Jurkat, Clone E6-1 (cell line): ENCODE results near the gene TPI1.

ENCODE experiments used
- DNase-seq: peaks from one replicate; pipeline ENCODE4 v3.0.0-alpha.2; 2011; ENCODE audit warnings: low read depth, low spot score
- H3K4me3 ChIP-seq: 2 replicates; pipeline ENCODE4 v1.5.1; 2011; ENCODE audit warnings: mild to moderate bottlenecking, low read length, control low read depth, moderate library complexity

Gene TPI1

DNA sequence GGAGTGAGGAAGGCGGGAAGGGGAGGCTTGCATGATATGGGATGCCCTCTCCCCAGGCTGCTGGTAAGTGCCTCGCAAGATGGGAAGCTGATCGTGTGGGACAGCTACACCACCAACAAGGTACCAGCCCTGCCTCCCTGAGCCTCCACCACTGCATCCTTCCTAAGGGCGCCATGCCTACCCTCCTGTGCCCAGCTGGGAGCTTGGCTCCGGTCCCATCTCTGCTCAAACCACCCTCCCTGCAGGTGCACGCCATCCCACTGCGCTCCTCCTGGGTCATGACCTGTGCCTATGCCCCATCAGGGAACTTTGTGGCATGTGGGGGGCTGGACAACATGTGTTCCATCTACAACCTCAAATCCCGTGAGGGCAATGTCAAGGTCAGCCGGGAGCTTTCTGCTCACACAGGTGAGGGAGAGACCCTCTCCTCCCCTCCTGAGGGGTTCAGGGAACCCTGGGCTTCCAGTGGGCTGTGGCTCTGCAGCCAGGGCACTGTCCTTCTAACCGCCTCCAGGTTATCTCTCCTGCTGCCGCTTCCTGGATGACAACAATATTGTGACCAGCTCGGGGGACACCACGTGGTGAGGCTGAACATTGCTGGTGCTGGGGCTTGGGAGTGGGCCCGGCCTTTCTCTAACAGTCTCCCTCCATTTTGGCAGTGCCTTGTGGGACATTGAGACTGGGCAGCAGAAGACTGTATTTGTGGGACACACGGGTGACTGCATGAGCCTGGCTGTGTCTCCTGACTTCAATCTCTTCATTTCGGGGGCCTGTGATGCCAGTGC, 24.0 kb upstream of the TPI1 start:
- no peak for DNase-seq

GRCh38 chr12:6845395-6845794, 21.9 kb upstream of the TPI1 start:
- no peak for DNase-seq
- H3K4me3 ChIP-seq, result no peak overlapping the region

More for the DNA sequence above, 24.0 kb upstream of the TPI1 start:
- no peak overlapping the region for H3K4me3 ChIP-seq

GRCh38 chr12:6846316-6846869, 20.9 kb upstream of the TPI1 start:
- H3K4me3 ChIP-seq, result no peak overlapping the region
- DNase-seq, result no peak

DNA sequence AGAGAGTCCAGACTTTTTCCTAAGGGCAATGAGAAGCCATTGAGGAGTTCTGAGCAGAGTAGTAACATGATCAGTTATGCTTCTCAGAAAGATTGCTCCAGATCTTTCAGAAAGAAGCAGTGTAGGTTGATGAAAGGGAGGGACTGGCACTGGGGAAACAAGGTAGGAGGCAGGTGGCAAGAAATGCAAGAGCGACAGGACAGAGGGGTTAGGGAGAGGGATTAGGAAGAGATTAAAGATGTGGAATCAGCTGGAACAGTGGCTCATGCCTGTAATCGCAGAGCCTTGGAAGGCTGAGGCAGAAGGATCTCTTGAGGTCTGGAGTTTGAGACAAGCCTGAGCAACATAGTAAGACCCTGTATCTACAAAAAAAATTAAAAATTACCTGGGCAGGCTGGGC, 19.7 kb upstream of the TPI1 start:
- H3K4me3 ChIP-seq, result no peak overlapping the region
- no peak for DNase-seq

GRCh38 chr12:6849427-6849826, 17.9 kb upstream of the TPI1 start:
- no peak overlapping the region for H3K4me3 ChIP-seq

GRCh38 chr12:6849976-6850560, 17.3 kb upstream of the TPI1 start:
- DNase-seq, result no peak
- peak overlapping the region; percentile 92 for H3K4me3 ChIP-seq

More at GRCh38 chr12:6849427-6849826, 17.9 kb upstream of the TPI1 start:
- no peak for DNase-seq

- H3K4me3 ChIP-seq, result peak overlapping the region; percentile 92
- no peak for DNase-seq
Measured at GRCh38 chr12:6850796-6851152, 16.6 kb upstream of the TPI1 start.

- peak within 1 kb of the TSS; percentile 92 for H3K4me3 ChIP-seq
Measured at GRCh38 chr12:6851153-6851920, 16.0 kb upstream of the TPI1 start, which contains the start of gene CDCA3. CDCA3 (minus strand) TSS chr12:6851286; CDS start chr12:6850952, 334 bp downstream.

GRCh38 chr12:6851921-6852650, 15.2 kb upstream of the TPI1 start, which contains the start of gene USP5:
USP5 (plus strand) TSS chr12:6852150; CDS start chr12:6852180, 30 bp downstream.
- DNase-seq, result peak; percentile 99
- peak within 1 kb of the TSS; percentile 92 for H3K4me3 ChIP-seq

More at GRCh38 chr12:6851153-6851920, 16.0 kb upstream of the TPI1 start, which contains the start of gene CDCA3:
- DNase-seq, result peak; percentile 99

DNA sequence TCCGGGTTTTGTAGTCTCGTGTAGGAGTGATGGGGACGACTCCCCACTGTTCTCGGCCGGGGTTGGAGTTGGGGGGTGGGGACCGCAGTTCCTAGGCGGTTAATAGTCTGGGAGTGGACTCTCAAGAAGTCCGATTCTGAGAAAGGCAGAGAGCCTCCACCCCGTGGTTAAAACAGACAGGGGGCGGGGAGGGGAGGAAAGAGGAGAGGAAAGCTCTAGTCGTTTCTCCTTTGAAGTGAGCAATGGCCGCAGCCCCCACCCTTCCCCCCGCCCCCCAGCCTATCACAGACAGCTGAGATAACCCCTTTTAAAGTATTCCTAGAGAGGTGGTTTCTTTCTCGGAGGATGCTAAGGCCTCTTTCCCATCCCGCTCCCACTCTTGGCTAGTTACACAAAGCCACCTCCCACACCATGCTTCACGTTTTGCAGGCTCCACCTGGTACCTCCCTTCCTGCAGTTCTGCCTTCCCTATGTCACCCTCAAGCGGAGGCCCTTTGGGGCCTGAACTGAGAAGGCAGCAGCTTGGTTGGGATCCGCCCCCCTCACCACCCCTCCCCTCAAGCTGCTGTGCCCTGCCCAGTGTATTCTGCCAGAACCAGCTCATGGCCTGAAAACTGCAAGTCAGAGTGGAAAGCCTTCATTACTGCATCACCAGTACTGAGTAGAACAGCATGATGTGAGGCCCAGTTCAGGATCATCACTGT, 14.5 kb upstream of the TPI1 start:
- peak overlapping the region; percentile 92 for H3K4me3 ChIP-seq
- peak; percentile 42 for DNase-seq

DNA sequence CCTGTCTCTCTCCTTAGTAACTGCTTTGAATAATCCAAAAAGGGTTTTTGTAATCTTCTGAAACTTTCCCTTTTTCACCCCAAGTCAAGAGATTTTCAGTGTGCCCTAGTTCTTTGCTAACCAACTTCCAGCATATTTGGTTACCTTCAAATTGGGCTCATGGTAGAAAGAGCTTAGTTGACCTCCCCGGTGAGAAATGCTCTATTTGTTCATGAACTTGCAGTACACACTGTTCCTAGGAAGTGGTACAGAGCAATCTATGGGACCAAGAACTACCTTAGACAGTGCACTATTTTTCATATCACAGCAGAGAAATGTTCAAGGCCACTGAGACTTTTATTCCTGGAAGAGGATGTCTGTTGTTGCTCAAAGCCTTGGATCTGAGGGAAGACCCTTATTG, 13.7 kb upstream of the TPI1 start:
- H3K4me3 ChIP-seq, result peak overlapping the region; percentile 92; the same call in 1 of the 2 replicates
- DNase-seq, result no peak

- no peak for DNase-seq
- H3K4me3 ChIP-seq, result no peak overlapping the region
Measured at GRCh38 chr12:6854036-6854435, 13.3 kb upstream of the TPI1 start.

- no peak for DNase-seq
- no peak overlapping the region for H3K4me3 ChIP-seq
Measured at GRCh38 chr12:6855322-6855721, 12.0 kb upstream of the TPI1 start.

DNA sequence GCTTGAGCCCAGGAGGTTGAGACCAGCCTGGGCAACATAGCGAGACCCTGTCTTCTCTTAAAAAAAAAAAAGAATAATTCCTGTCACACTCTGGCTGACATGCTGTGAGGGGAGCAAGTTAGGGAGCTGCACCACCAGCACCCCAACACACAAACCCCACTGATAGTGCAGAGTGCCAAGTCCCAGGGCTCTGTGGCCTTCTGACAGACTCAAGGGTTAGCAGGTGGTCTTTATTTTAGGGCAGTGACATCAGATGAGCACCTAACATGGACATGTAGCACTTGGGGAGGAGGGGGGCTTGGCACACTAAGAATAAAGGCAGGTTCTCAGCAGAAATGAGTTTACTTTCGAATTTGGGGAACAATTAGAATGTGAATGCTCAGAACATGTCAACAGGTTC, 8.5 kb upstream of the TPI1 start:
- DNase-seq, result no peak
- no peak overlapping the region for H3K4me3 ChIP-seq

DNA sequence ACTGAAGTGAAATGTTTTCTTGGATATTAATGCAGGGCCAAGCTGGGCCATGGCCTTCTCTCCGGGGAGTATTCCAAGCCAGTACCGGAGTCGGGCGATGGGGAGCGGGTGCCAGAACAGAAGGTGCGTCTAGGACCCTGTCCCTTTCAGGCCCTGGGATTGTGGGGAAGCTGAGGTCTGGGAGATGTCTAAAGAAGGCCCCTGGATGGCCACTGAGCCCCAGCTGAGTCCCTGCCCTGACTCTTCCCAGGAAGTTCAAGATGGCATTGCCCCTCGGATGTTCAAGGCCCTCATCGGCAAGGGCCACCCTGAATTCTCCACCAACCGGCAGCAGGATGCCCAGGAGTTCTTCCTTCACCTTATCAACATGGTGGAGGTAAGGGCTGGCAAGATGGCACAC, 7.2 kb upstream of the TPI1 start:
- H3K4me3 ChIP-seq, result no peak overlapping the region

GRCh38 chr12:6860942-6861341, 6.4 kb upstream of the TPI1 start:
- no peak for DNase-seq
- H3K4me3 ChIP-seq, result no peak overlapping the region

More for the DNA sequence above, 7.2 kb upstream of the TPI1 start:
- DNase-seq, result no peak

GRCh38 chr12:6861391-6861790, 5.9 kb upstream of the TPI1 start:
- H3K4me3 ChIP-seq, result no peak overlapping the region
- no peak for DNase-seq

DNA sequence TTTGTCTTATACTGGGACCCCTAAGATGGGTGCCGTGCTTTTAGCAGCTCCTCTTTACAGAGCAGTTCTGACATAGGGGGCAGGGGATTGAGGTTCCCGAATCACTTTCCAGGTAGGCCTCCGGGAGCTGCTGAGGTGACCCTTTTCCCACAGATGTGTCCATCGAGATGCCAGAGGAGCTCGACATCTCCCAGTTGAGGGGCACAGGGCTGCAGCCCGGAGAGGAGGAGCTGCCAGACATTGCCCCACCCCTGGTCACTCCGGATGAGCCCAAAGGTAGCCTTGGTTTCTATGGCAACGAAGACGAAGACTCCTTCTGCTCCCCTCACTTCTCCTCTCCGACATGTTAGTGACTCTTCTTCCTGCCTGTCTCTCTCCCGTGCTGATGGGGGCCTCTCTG, 4.3 kb upstream of the TPI1 start:
- DNase-seq, result no peak
- no peak overlapping the region for H3K4me3 ChIP-seq
